Neural cell (in vitro differentiated cells): ENCODE measurements around the gene MECP2. TPM values are rescaled to one million over a fixed set of nuclear protein-coding genes. Genes with fewer than 3 reads are reported as not detected.

Experiments used
- H2AFZ ChIP-seq: fragments of 200-600, 300-800 bp; sonication (generic), shearing (Covaris generic); 2 replicates; pipeline ENCODE4 v1.6.0; 2014; ENCODE audit warnings: low read depth, mild to moderate bottlenecking, antibody characterized with exemption, low read length, moderate library complexity
- H3F3A ChIP-seq: fragments of 200-600 bp; shearing (Covaris generic); 2 replicates; pipeline ENCODE4 v1.6.1; 2016; ENCODE audit warnings: mild to moderate bottlenecking, moderate library complexity, mixed read lengths, antibody characterized with exemption, low read length; ENCODE audit not compliant: insufficient read depth, poor library complexity, severe bottlenecking
- H3K27ac ChIP-seq: fragments of 200-600, 300-800 bp; sonication (generic), shearing (Covaris generic); 2 replicates; pipeline ENCODE4 v1.5.1; 2014; ENCODE audit warnings: mild to moderate bottlenecking, low read length, moderate library complexity
- H3K27me3 ChIP-seq: fragments of 300-800, 200-600 bp; sonication (generic), shearing (Covaris generic); 2 replicates; pipeline ENCODE4 v1.6.0; 2014; ENCODE audit warnings: mild to moderate bottlenecking, low read depth, low read length, moderate library complexity; ENCODE audit not compliant: insufficient read depth
- H3K36me3 ChIP-seq: fragments of 300-800, 200-600 bp; sonication (generic), shearing (Covaris generic); 2 replicates; pipeline ENCODE4 v1.5.1; 2014; ENCODE audit warnings: mild to moderate bottlenecking, antibody characterized with exemption, low read length, moderate library complexity; ENCODE audit not compliant: insufficient read depth
- H3K4me2 ChIP-seq: fragments of 300-800, 200-600 bp; sonication (generic), shearing (Covaris generic); 2 replicates; pipeline ENCODE4 v1.6.0; 2014; ENCODE audit warnings: mild to moderate bottlenecking, low read length
- H3K4me3 ChIP-seq: fragments of 300-800, 200-600 bp; sonication (generic), shearing (Covaris generic); 2 replicates; pipeline ENCODE4 v1.5.1; 2014; ENCODE audit warnings: mild to moderate bottlenecking, low read length, moderate library complexity
- H3K79me2 ChIP-seq: fragments of 200-600 bp; shearing (Covaris generic); replicated peaks from 2 replicates; pipeline ENCODE4 v1.6.0; 2014; ENCODE audit warnings: mild to moderate bottlenecking, low read length, moderate library complexity; ENCODE audit not compliant: insufficient read depth
- H3K9ac ChIP-seq: fragments of 300-800, 200-600 bp; sonication (generic), shearing (Covaris generic); 2 replicates; pipeline ENCODE4 v1.6.1; 2016; ENCODE audit warnings: mild to moderate bottlenecking, low read length, mixed read lengths
- H3K9me2 ChIP-seq: fragments of 200-600 bp; shearing (Covaris generic); 2 replicates; pipeline ENCODE4 v1.6.1; 2016; ENCODE audit warnings: mild to moderate bottlenecking, low read length, mixed read lengths; ENCODE audit not compliant: insufficient read depth
- H3K9me3 ChIP-seq: fragments of 200-600, 300-800 bp; sonication (generic), shearing (Covaris generic); 2 replicates; pipeline ENCODE4 v1.6.1; 2016; ENCODE audit warnings: mild to moderate bottlenecking, mixed run types, low read length, moderate library complexity, mixed read lengths
- H4K20me1 ChIP-seq: fragments of 200-600 bp; shearing (Covaris generic); 2 replicates; pipeline ENCODE4 v1.6.1; 2016; ENCODE audit warnings: mild to moderate bottlenecking, mixed run types; ENCODE audit not compliant: insufficient read depth
- CTCF ChIP-seq: fragments of 450-650 bp; IDR thresholded peaks from 2 replicates; pipeline ENCODE4 v1.5.1; 2014; ENCODE audit warnings: antibody characterized with exemption, mild to moderate bottlenecking, moderate library complexity; ENCODE audit not compliant: poor library complexity, severe bottlenecking
- EP300 ChIP-seq: fragments of 450-650 bp; conservative IDR thresholded peaks from 2 replicates; pipeline ENCODE4 v1.6.1; 2014; ENCODE audit warnings: antibody characterized with exemption, mild to moderate bottlenecking, moderate library complexity; ENCODE audit not compliant: poor library complexity, severe bottlenecking
- EZH2 ChIP-seq: fragments of 200-600, 300-800 bp; shearing (Covaris generic), sonication (generic); IDR thresholded peaks from 2 replicates; pipeline ENCODE4 v1.6.1; 2014; ENCODE audit warnings: antibody characterized with exemption, low read length, borderline replicate concordance, mild to moderate bottlenecking; ENCODE audit not compliant: insufficient read depth, poor library complexity, severe bottlenecking
- MXI1 ChIP-seq: fragments of 450-650 bp; conservative IDR thresholded peaks from 2 replicates; pipeline ENCODE4 v1.6.1; 2014; ENCODE audit warnings: antibody characterized with exemption, mild to moderate bottlenecking; ENCODE audit not compliant: poor library complexity, severe bottlenecking
- POLR2AphosphoS5 ChIP-seq: IDR thresholded peaks from 2 replicates; pipeline ENCODE4 v1.6.1; 2012
- RAD21 ChIP-seq: fragments of 450-650 bp; conservative IDR thresholded peaks from 2 replicates; pipeline ENCODE4 v1.6.1; 2014; ENCODE audit warnings: antibody characterized with exemption, mild to moderate bottlenecking, moderate library complexity
- REST ChIP-seq: IDR thresholded peaks from 2 replicates; pipeline ENCODE4 v1.6.1; 2012; ENCODE audit warnings: borderline replicate concordance
- SMC3 ChIP-seq: fragments of 450-650 bp; conservative IDR thresholded peaks from 2 replicates; pipeline ENCODE4 v1.6.1; 2014; ENCODE audit warnings: antibody characterized with exemption, mild to moderate bottlenecking, moderate library complexity; ENCODE audit not compliant: poor library complexity
- TAF1 ChIP-seq: IDR thresholded peaks from 2 replicates; pipeline ENCODE4 v1.6.1; 2012; ENCODE audit warnings: low read depth
- polyA plus RNA-seq: library from polyadenylated mRNA; depleted of rRNA; stranded (reverse); fragments of >200 nt; gene quantifications from 2 replicates; pipeline ENCODE4 v1.2.3, GENCODE V29; 2014

The MECP2 gene
- polyA plus RNA-seq, 1 donor from 2014 or later, result 14.5 TPM

DNA sequence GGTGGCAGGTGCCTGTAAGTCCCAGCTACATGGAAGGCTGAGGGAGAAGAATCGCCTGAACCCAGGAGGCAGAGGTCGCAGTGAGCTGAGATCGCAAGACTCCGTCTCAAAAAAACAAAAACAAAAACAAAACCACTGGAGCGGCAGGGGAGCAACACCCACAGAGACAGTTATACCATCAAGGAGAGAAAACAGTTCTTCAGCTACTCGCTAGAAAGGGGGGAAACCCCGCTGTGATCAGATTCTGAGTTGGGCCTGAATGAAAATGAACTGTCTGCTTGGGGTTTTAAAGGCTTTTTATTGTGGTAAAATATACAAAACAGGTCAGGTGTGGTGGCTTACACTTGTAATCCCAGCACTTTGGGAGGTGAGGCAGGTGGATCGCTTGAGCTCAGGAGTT lies 61.0 kb downstream of the MECP2 start:
- Histone ChIP-seq H3K4me2 (no peak overlapping the region), H4K20me1 (no peaks in the 10 kb centered on the region), H3K9me2 (no peaks in the 10 kb centered on the region), H3K9ac (no peak overlapping the region), H2AFZ (no peak overlapping the region), H3K27ac (no peak overlapping the region), H3K36me3 (no peaks in the 10 kb centered on the region), H3K79me2 (no peaks in the 10 kb centered on the region), H3K27me3 (no peaks in the 10 kb centered on the region), H3K9me3 (no peaks in the 10 kb centered on the region), H3K4me3 (no peak overlapping the region), H3F3A (no peaks in the 10 kb centered on the region)
- TF ChIP-seq MXI1, result no peak
- TF ChIP-seq CTCF, result no peak
- no peak for TF ChIP-seq TAF1
- TF ChIP-seq EZH2, result no peak
- TF ChIP-seq POLR2AphosphoS5, result no peak
- no peak for TF ChIP-seq RAD21
- no peak for TF ChIP-seq REST
- no peak for TF ChIP-seq EP300
- TF ChIP-seq SMC3, result no peak

DNA sequence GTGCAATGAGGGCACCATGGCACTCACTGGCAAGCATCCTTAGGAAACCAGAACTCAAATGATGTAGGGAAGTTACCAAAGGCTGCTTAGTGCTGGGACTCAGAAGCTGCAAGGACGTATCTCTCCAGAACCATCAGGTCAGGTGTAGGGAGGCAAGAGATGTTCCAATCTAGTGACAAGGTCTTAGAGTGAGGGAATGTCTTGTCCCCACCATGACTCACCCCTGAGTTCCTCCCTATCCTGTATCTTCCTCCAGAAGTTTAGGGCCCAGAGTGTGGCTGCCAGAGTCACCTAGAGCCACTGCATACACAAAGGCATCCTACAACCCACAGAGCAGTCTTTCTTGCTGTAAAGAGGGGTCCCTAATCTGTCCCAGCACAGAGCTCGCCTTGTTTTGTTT lies 63.7 kb downstream of the MECP2 start:
- no peaks in the 10 kb centered on the region for H3K9me3 ChIP-seq
- H3K4me2 ChIP-seq, result no peak overlapping the region
- H3K4me3 ChIP-seq, result no peak overlapping the region
- H3K27ac ChIP-seq, result no peak overlapping the region
- H4K20me1 ChIP-seq, result no peaks in the 10 kb centered on the region
- H3K9ac ChIP-seq, result no peak overlapping the region
- TF ChIP-seq CTCF (no peak), SMC3 (no peak), REST (no peak), EP300 (no peak), TAF1 (no peak), POLR2AphosphoS5 (no peak)
- H3K79me2 ChIP-seq, result no peaks in the 10 kb centered on the region
- no peak overlapping the region for H2AFZ ChIP-seq
- H3K27me3 ChIP-seq, result no peaks in the 10 kb centered on the region
- H3K9me2 ChIP-seq, result no peaks in the 10 kb centered on the region
- no peaks in the 10 kb centered on the region for H3F3A ChIP-seq
- H3K36me3 ChIP-seq, result no peaks in the 10 kb centered on the region
